GM12801 (cell line): Measurements from ENCODE around the gene POLA2.

Experiments used
- TF ChIP-seq, protein P1 (sequence below): IDR thresholded peaks from one replicate; pipeline ENCODE4 v1.5.1; 2011; ENCODE audit warnings: control low read depth; ENCODE audit not compliant: insufficient read length; ENCODE audit errors: extremely low read depth

POLA2 gene

DNA sequence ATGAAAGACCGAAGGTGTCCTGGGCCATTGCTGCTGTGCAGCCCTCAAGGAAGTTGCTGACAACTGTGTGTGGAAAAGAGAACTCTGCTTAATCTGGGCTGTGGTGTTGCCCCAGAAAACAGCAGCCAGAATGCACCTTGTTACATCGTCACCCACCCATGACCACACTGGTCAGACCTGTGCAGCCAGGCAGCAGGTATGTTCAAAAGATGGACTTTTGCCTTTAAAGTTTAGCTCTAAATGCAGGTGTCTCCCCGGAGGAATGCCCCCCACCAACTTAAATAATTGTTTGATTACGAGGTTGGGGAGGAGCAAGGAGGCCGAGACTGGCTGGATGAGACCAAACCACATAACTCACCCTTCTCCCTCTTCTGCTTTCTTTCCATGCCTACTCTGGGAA, 15.3 kb upstream of the POLA2 start:
- TF ChIP-seq, protein P1, sequence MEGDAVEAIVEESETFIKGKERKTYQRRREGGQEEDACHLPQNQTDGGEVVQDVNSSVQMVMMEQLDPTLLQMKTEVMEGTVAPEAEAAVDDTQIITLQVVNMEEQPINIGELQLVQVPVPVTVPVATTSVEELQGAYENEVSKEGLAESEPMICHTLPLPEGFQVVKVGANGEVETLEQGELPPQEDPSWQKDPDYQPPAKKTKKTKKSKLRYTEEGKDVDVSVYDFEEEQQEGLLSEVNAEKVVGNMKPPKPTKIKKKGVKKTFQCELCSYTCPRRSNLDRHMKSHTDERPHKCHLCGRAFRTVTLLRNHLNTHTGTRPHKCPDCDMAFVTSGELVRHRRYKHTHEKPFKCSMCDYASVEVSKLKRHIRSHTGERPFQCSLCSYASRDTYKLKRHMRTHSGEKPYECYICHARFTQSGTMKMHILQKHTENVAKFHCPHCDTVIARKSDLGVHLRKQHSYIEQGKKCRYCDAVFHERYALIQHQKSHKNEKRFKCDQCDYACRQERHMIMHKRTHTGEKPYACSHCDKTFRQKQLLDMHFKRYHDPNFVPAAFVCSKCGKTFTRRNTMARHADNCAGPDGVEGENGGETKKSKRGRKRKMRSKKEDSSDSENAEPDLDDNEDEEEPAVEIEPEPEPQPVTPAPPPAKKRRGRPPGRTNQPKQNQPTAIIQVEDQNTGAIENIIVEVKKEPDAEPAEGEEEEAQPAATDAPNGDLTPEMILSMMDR, result no peak

DNA sequence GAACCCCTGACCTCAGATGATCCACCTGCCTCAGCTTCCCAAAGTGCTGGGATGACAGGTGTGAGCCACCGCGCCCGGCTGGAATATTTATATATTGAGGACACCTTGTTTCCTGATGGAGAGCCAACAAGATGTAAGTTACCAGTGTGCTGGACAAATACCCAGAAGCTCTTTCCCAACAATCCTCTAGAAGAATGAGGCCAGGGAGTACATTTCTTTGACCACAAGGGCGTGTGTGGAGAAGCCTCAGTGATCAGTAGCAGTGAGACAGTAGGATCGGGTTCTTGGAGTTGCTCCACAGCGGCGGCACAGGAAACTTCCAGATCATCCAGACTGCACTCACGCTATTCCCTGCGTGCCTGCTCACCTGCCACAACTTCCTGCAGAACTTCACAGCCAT, 10.3 kb upstream of the POLA2 start:
- TF ChIP-seq, protein P1, result no peak

DNA sequence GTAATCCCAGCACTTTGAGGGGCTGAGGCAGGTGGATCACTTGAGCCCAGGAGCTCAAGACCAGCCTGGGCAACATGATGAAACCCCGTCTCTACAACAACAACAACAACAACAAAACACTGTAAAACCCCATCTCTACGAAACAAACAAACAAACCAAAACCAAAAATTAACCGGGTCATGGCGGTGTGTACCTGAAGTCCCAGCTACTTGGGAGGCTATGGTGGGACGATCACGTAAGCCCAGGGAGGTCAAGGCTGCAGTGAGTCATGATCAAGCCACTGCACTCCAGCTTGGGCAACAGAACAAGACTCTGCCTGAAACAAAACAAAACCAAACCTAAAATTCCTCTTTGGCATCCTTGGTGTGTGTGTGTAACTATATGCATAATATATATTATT, 7.0 kb upstream of the POLA2 start:
- TF ChIP-seq, protein P1, result no peak

DNA sequence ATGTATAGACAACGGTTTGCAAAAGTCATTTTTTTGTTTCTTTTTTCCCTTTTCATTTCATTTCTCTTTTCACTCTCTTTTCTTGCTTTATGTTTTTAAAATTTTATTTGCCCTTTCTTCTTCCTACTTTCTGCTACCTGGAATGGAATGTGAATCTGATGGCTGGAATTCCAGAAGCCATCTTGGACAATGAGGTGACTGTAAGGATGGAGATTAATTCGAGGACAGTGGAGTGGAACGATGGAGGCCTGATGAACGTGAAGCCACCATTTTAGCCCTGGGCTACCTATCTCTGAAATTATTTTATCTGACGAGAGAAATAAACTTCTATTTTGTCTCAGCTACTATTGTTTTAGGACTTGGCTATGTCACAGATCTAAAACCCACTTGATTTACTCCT, 2.8 kb upstream of the POLA2 start:
- TF ChIP-seq, protein P1, result no peak

DNA sequence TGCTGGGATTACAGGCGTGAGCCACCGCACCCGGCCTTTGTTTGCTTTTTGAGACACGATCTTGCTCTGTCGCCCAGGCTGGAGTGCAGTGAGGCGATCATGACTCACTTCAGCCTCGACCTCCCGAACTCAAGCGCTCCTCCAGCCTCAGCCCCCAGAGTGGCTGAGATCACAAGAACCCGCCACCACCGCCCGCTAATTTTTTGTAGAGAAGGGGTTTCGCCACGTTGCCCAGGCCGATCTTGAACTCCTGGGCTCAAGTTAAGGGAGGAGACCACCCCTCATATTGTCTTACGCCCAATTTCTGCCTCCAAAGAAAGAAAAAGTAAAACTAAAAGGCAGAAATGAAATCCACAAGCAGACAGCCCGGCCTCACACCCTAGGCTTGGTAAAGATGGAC, 1.5 kb upstream of the POLA2 start:
- TF ChIP-seq, protein P1, result no peak

DNA sequence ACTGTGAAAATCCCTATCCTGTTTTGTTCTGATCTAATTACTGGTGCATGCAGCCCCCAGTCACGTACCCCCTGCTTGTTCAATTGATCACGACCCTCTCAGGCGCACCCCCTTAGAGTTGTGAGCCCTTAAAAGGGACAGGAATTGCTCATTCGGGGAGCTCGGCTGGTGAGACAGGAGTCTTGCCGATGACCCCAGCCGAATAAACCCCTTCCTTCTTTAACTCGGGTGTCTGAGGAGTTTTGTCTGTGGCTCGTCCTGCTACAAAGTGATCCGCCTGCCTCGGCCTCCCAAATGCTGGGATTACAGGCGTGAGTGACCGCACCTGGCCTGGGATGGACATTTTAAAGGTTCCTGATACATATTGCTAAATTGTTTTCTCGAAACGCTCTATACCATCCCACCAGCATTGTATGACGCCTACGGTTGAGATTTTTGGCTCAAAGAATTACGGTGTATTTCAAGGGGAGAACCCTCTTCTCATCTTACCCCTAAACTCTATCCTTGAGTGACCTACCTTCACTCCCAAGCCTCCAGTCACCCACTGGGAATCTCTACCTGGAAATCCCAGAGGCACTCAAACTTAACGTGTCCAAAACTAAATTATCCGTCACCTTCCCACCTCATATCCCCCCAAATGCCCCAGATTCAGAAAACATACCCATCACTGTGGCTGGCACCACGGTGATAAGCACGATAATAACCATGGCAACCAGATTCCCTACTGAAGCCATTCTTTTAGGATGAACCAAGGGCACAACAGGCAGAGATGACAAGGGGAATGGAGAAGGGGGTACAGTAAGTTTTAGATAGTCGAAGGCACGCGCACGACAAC, 789 bp upstream of the POLA2 start:
- TF ChIP-seq, protein P1, result no peak

DNA sequence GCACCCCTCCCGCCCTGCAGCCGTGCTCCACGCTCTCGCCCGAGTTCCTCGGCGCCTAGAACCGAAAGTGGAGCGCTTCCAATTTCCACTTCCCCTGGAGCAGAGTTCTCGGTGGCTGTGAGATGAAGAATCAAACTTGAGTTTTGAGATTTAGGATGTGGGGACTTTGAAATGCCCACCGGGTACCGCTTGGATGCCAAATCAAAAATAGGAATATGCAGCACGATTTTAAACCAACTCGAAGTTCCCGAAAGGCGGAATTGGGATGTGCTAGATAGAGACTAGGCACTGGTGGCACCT, 569 bp downstream of the POLA2 start:
- TF ChIP-seq, protein P1, result no peak
